ENCODE results near the gene SLC7A11.

SLC7A11 gene

GRCh38 chr4:138114434-138114833, 127.7 kb downstream of the SLC7A11 start:
- peak; percentile 44 for DNase-seq (ENCODE audit: extremely low spot score)
- ChIA-PET POLR2A (no interaction called here), CTCF (no interaction called here)
- TF ChIP-seq CTCF (IDR thresholded peaks at IDR 0.05; ENCODE audit: control extremely low read depth, extremely low read depth, low read depth, missing control alignments) = no peak

All from GM10248 (cell line).